Uterus (tissue), 2 donors: ENCODE data around the gene FANCC.

Experiments
- POLR2A ChIP-seq, 2 donors: fragments of 450-650 bp; IDR thresholded peaks; one replicate each; pipeline ENCODE4 v1.6.1; 2016; ENCODE audit warnings: antibody characterized with exemption in 2 of 2, mild to moderate bottlenecking in 1 of 2, moderate library complexity in 1 of 2
- TF ChIP-seq, protein P1 (sequence below), 4 experiments: fragments of 200-600 bp in 2 of 4; fragments of 450-650 bp in 2 of 4; sonication (generic) in 2 of 4; IDR thresholded peaks; one replicate each; pipeline ENCODE4 v1.5.1; 2016 to 2019; ENCODE audit warnings: antibody characterized with exemption in 4 of 4, mild to moderate bottlenecking in 2 of 4, moderate library complexity in 1 of 4

DNA sequence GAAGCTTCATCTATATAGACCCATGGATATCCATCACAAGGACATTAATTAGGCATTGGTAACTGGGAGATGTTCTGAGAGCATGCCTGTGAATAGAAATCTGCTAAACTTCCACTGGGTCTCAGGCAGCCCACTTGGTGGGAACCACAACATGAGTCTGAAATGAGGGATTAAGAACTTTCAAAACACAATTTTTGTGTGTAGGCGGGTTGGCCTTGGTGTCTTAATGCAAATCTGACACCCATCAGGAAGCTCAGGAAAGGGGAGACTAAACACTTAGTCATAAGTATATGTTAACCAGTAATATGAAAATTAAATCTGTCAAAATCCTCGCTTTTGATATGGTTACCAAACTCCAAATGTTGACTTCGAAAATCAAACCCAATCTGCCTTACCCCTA is 113.2 kb downstream of the FANCC start:
- TF ChIP-seq, protein P1, sequence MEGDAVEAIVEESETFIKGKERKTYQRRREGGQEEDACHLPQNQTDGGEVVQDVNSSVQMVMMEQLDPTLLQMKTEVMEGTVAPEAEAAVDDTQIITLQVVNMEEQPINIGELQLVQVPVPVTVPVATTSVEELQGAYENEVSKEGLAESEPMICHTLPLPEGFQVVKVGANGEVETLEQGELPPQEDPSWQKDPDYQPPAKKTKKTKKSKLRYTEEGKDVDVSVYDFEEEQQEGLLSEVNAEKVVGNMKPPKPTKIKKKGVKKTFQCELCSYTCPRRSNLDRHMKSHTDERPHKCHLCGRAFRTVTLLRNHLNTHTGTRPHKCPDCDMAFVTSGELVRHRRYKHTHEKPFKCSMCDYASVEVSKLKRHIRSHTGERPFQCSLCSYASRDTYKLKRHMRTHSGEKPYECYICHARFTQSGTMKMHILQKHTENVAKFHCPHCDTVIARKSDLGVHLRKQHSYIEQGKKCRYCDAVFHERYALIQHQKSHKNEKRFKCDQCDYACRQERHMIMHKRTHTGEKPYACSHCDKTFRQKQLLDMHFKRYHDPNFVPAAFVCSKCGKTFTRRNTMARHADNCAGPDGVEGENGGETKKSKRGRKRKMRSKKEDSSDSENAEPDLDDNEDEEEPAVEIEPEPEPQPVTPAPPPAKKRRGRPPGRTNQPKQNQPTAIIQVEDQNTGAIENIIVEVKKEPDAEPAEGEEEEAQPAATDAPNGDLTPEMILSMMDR (IDR thresholded peaks at IDR 0.05), result no peak
- TF ChIP-seq POLR2A (IDR thresholded peaks at IDR 0.05), result no peak
